Kidney (tissue), 22 donors: ENCODE data around the gene MUC15. TPM values are rescaled to one million over a fixed set of nuclear protein-coding genes. Genes with fewer than 3 reads are reported as not detected.
A peak's percentile ranks its signal among the peaks of the same experiment; 100 is the strongest.

Source experiments
- DNase-seq, 5 donors: peaks; one replicate each; pipeline ENCODE4 v3.0.0-alpha.2; 2013 to 2020
- FAIRE-seq: peaks from 2 replicates; lab custom pipeline; 2012; peaks lifted over from hg19 to GRCh38; lab: Jason Lieb, UNC
- H3K27ac ChIP-seq, 2 donors: one replicate each; pipeline ENCODE4 v1.7.0; 2013; ENCODE audit warnings: low read depth in 2 of 2, low read length in 2 of 2, inconsistent platforms in 1 of 2
- H3K27me3 ChIP-seq: one replicate; pipeline ENCODE4 v1.7.1; 2013; ENCODE audit warnings: low read length, inconsistent platforms; ENCODE audit not compliant: control insufficient read depth, insufficient read depth
- H3K36me3 ChIP-seq, 3 donors: one replicate each; pipeline versions ENCODE4 v1.7.0 to v1.7.1; 2013; ENCODE audit warnings: low read length in 3 of 3, control low read depth in 1 of 3, inconsistent platforms in 1 of 3; ENCODE audit not compliant: insufficient read depth in 3 of 3, control insufficient read depth in 2 of 3
- H3K4me1 ChIP-seq, 3 donors: one replicate each; pipeline versions ENCODE4 v1.7.0 to v1.7.1; 2013; ENCODE audit warnings: low read length in 3 of 3, inconsistent platforms in 1 of 3, low read depth in 1 of 3; ENCODE audit not compliant: control insufficient read depth in 2 of 3, insufficient read depth in 2 of 3
- H3K4me3 ChIP-seq, 3 donors: one replicate each; pipeline versions ENCODE4 v1.7.0 to v1.8.1; 2013; ENCODE audit warnings: low read length in 3 of 3, control low read depth in 1 of 3, inconsistent platforms in 1 of 3
- H3K9ac ChIP-seq, 3 donors: one replicate each; pipeline versions ENCODE4 v1.7.0 to v1.7.1; 2013; ENCODE audit warnings: low read length in 3 of 3, control low read depth in 1 of 3, inconsistent platforms in 1 of 3
- H3K9me3 ChIP-seq, 3 donors: one replicate each; pipeline versions ENCODE4 v1.7.0 to v1.7.1; 2013; ENCODE audit warnings: low read length in 3 of 3, control low read depth in 1 of 3, inconsistent platforms in 1 of 3; ENCODE audit not compliant: control insufficient read depth in 2 of 3, insufficient read depth in 1 of 3
- CTCF ChIP-seq: IDR thresholded peaks from 3 replicates; pipeline ENCODE4 v1.5.1; 2012; ENCODE audit warnings: mild to moderate bottlenecking, moderate library complexity, borderline replicate concordance; ENCODE audit not compliant: insufficient read depth; ENCODE audit errors: extremely low read depth
- intact Hi-C: fragments of 100-400 bp; cut with DNase I; formaldehyde crosslinking; loops from one replicate; pipeline ENCODE4 v1.11.1; 2022
- long read RNA-seq, 10 donors: library from polyadenylated mRNA in 1 of 10; unstranded in 1 of 10; transcript quantifications; one replicate each; pipeline ENCODE4 v2.0.0 and lab custom pipeline, GENCODE V29; 2021 to 2026
- polyA plus RNA-seq: library from polyadenylated mRNA; stranded (reverse); fragments of 350-450 nt; fragmentation: Illumina TruSeq; extraction: RNeasy Lipid Tissue Mini Kit (QIAGEN cat#74804); gene quantifications from one replicate; pipeline ENCODE4 v1.2.3, GENCODE V29; 2014; ENCODE audit warnings: low read depth, low replicate concordance; ENCODE audit not compliant: insufficient read depth
- total RNA-seq: library from RNA; stranded (reverse); fragmentation: NEBNext Ultra II Directional; extraction: Animal tissue kit (Norgen Biotek cat#: 25700); gene quantifications from one replicate; pipeline ENCODE4 v1.2.1, GENCODE V29; 2021
- donor health status: control.
- donor health status: control.
- donor health status: control.
- donor health status: control.
- donor health status: control.
- donor health status: DM: yes; HTN: yes; CAD: no.
- donor health status: Normal renal cell carcinoma (clear cell type).

MUC15 gene
- total RNA-seq (10.1 TPM), polyA plus RNA-seq (18.3 TPM)
- long read RNA-seq, donor 1 = 0 reads
- long read RNA-seq, donor 2 = 0 reads
- long read RNA-seq, donor 3, partial matches to known transcripts = 0 of 2 reads
- long read RNA-seq, donor 3, other reads (novel, unspliced or antisense) = 0 of 2 reads
- long read RNA-seq, donor 4, partial matches to known transcripts = 0 of 1 reads
- long read RNA-seq, donor 4, other reads (novel, unspliced or antisense) = 0 of 1 reads
- long read RNA-seq, donor 5 = 0 reads
- long read RNA-seq, donor 6, partial matches to known transcripts = 0 of 3 reads
- long read RNA-seq, donor 6, other reads (novel, unspliced or antisense) = 0 of 3 reads
- long read RNA-seq, donor 7, partial matches to known transcripts = 0 of 1 reads
- long read RNA-seq, donor 7, other reads (novel, unspliced or antisense) = 0 of 1 reads
- long read RNA-seq, donor 8 = 0 reads
- long read RNA-seq, donor 9 = 0 reads
- long read RNA-seq, donor 10 = 0 reads

- Histone ChIP-seq H3K36me3 (no peaks in the 10 kb centered on the region), H3K27ac (peak within 1 kb of the TSS; percentile 36 to 66), H3K9me3 (no peaks in the 10 kb centered on the region), H3K9ac (peak within 1 kb of the TSS in 1 of 3 donors; percentile 67), H3K27me3 (no peaks in the 10 kb centered on the region), H3K4me1 (no peaks in the 10 kb centered on the region), H3K4me3 (peak within 1 kb of the TSS in 2 of 3 donors; percentile 46 to 58)
- no peak for FAIRE-seq
- TF ChIP-seq CTCF = no peak
- DNase-seq = peak in 2 of 5 donors; percentile 4 to 9
- intact Hi-C loops = no loop called here
These were observed at the start of gene MUC15 for GRCh38 chr11:26571861-26572654. TSS of gene MUC15 (minus strand) at chr11:26572263. CDS start at chr11:26567094, 5,169 bp downstream.

DNA sequence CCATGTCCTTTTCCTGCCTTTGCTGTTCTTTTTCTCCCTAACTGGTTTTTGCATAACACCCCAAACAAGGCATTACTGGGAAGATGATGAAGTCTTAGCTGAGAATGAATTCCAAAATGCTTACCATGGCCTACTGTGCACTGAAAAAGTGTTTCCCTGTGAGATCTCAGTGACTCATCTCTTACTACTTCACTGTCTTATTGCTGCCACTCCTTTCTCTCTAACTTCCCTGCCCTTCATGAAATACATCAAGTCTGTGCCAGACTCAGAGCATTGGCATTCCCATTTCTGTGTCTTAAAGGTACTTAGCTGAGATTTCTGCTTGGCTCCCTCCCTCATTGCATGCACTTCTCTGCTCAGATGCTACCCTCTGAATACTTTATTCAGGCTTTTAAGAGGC, 49.1 kb upstream of the MUC15 start:
- DNase-seq (no peak), FAIRE-seq (no peak)
- H3K9me3 ChIP-seq = no peaks in the 10 kb centered on the region
- no peaks in the 10 kb centered on the region for H3K4me1 ChIP-seq
- no peaks in the 10 kb centered on the region for H3K27me3 ChIP-seq
- H3K27ac ChIP-seq = no peak overlapping the region
- no peak overlapping the region for H3K9ac ChIP-seq
- H3K36me3 ChIP-seq = no peaks in the 10 kb centered on the region
- H3K4me3 ChIP-seq = no peak overlapping the region
- intact Hi-C loops = no loop called here
- no peak for TF ChIP-seq CTCF

- Histone ChIP-seq H3K36me3 (no peaks in the 10 kb centered on the region), H3K4me3 (no peak overlapping the region), H3K9me3 (no peaks in the 10 kb centered on the region), H3K9ac (no peak overlapping the region), H3K4me1 (no peaks in the 10 kb centered on the region), H3K27me3 (no peaks in the 10 kb centered on the region), H3K27ac (no peak overlapping the region)
- TF ChIP-seq CTCF = no peak
- intact Hi-C loops = no loop called here
- no peak for DNase-seq
- peak; percentile 79 for FAIRE-seq
These were observed 48.4 kb upstream of the MUC15 start for GRCh38 chr11:26620282-26621045.
